ENCODE data around the gene P4HTM. TPM values are rescaled to one million over a fixed set of nuclear protein-coding genes. Genes with fewer than 3 reads are reported as not detected.
A peak's percentile ranks its signal among the peaks of the same experiment; 100 is the strongest.

The P4HTM gene
- polyA plus RNA-seq, 4 donors, result 30.6 to 47.6 (median 39.6) TPM

- H3K4me3 ChIP-seq (ENCODE audit: low read depth in 1 of 3, low read length in 3 of 3), result no peak overlapping the region
- DNase-seq, result no peak
- H3K9me3 ChIP-seq (ENCODE audit: control insufficient read depth in 2 of 2, insufficient read depth in 1 of 2, low read depth in 1 of 2, low read length in 1 of 2), result no peaks in the 10 kb centered on the region
- H3K27ac ChIP-seq (ENCODE audit: low read depth in 1 of 3, low read length in 2 of 3), result no peak overlapping the region
- FAIRE-seq, result no peak
- no peaks in the 10 kb centered on the region for H3K27me3 ChIP-seq (ENCODE audit: control insufficient read depth in 3 of 3, insufficient read depth in 3 of 3, low read length in 3 of 3)
- H3K4me1 ChIP-seq (ENCODE audit: control insufficient read depth in 3 of 3, insufficient read depth in 2 of 3, low read depth in 1 of 3, low read length in 2 of 3), result no peaks in the 10 kb centered on the region
- 91 to 94% (median 93%) methylated on average over 10 of the region's 10 CpGs for WGBS, 3 donors
- H3K36me3 ChIP-seq (ENCODE audit: control insufficient read depth in 3 of 3, insufficient read depth in 2 of 3, low read depth in 1 of 3, low read length in 3 of 3), result peaks cover 32 to 82% (median 32%) of the 10 kb centered on the region in 3 donors
Measured at GRCh38 chr3:48974076-48974864, 15.8 kb upstream of the P4HTM start.

GRCh38 chr3:48979451-48979850 is 10.6 kb upstream of the P4HTM start:
- Histone ChIP-seq H3K36me3 (ENCODE audit: control insufficient read depth in 3 of 3, insufficient read depth in 2 of 3, low read depth in 1 of 3, low read length in 3 of 3) (peaks cover 31 to 78% (median 32%) of the 10 kb centered on the region in 3 donors), H3K27ac (ENCODE audit: low read depth in 1 of 3, low read length in 2 of 3) (no peak overlapping the region), H3K4me3 (ENCODE audit: low read depth in 1 of 3, low read length in 3 of 3) (no peak overlapping the region), H3K27me3 (ENCODE audit: control insufficient read depth in 3 of 3, insufficient read depth in 3 of 3, low read length in 3 of 3) (no peaks in the 10 kb centered on the region), H3K4me1 (ENCODE audit: control insufficient read depth in 3 of 3, insufficient read depth in 2 of 3, low read depth in 1 of 3, low read length in 2 of 3) (no peaks in the 10 kb centered on the region), H3K9me3 (ENCODE audit: control insufficient read depth in 2 of 2, insufficient read depth in 1 of 2, low read depth in 1 of 2, low read length in 1 of 2) (no peaks in the 10 kb centered on the region)
- no peak for DNase-seq
- 96 to 98% (median 97%) methylated on average over 3 of the region's 3 CpGs for WGBS, 3 donors
- no peak for FAIRE-seq

- Histone ChIP-seq H3K4me3 (ENCODE audit: low read depth in 1 of 3, low read length in 3 of 3) (no peak overlapping the region), H3K27me3 (ENCODE audit: control insufficient read depth in 3 of 3, insufficient read depth in 3 of 3, low read length in 3 of 3) (no peaks in the 10 kb centered on the region), H3K9me3 (ENCODE audit: control insufficient read depth in 2 of 2, insufficient read depth in 1 of 2, low read depth in 1 of 2, low read length in 1 of 2) (no peaks in the 10 kb centered on the region), H3K36me3 (ENCODE audit: control insufficient read depth in 3 of 3, insufficient read depth in 2 of 3, low read depth in 1 of 3, low read length in 3 of 3) (peaks cover 28 to 80% (median 32%) of the 10 kb centered on the region in 3 donors), H3K27ac (ENCODE audit: low read depth in 1 of 3, low read length in 2 of 3) (no peak overlapping the region), H3K4me1 (ENCODE audit: control insufficient read depth in 3 of 3, insufficient read depth in 2 of 3, low read depth in 1 of 3, low read length in 2 of 3) (no peaks in the 10 kb centered on the region)
- WGBS, 3 donors, result 91 to 96% (median 95%) methylated on average over 4 of the region's 4 CpGs
- DNase-seq, result no peak
- no peak for FAIRE-seq
Measured at GRCh38 chr3:48980295-48980694, 9.7 kb upstream of the P4HTM start.

GRCh38 chr3:48982016-48982415 is 8.0 kb upstream of the P4HTM start:
- FAIRE-seq (no peak), DNase-seq (no peak)
- H3K4me1 ChIP-seq (ENCODE audit: control insufficient read depth in 3 of 3, insufficient read depth in 2 of 3, low read depth in 1 of 3, low read length in 2 of 3), result no peaks in the 10 kb centered on the region
- no peak overlapping the region for H3K27ac ChIP-seq (ENCODE audit: low read depth in 1 of 3, low read length in 2 of 3)
- no peaks in the 10 kb centered on the region for H3K27me3 ChIP-seq (ENCODE audit: control insufficient read depth in 3 of 3, insufficient read depth in 3 of 3, low read length in 3 of 3)
- H3K4me3 ChIP-seq (ENCODE audit: low read depth in 1 of 3, low read length in 3 of 3), result no peak overlapping the region
- H3K36me3 ChIP-seq (ENCODE audit: control insufficient read depth in 3 of 3, insufficient read depth in 2 of 3, low read depth in 1 of 3, low read length in 3 of 3), result peaks cover 22 to 80% (median 23%) of the 10 kb centered on the region in 3 donors
- no peaks in the 10 kb centered on the region for H3K9me3 ChIP-seq (ENCODE audit: control insufficient read depth in 2 of 2, insufficient read depth in 1 of 2, low read depth in 1 of 2, low read length in 1 of 2)

- FAIRE-seq (no peak), DNase-seq (no peak)
- Histone ChIP-seq H3K27me3 (ENCODE audit: control insufficient read depth in 3 of 3, insufficient read depth in 3 of 3, low read length in 3 of 3) (no peaks in the 10 kb centered on the region), H3K36me3 (ENCODE audit: control insufficient read depth in 3 of 3, insufficient read depth in 2 of 3, low read depth in 1 of 3, low read length in 3 of 3) (peaks cover 22 to 75% (median 23%) of the 10 kb centered on the region in 3 donors), H3K27ac (ENCODE audit: low read depth in 1 of 3, low read length in 2 of 3) (no peak overlapping the region), H3K9me3 (ENCODE audit: control insufficient read depth in 2 of 2, insufficient read depth in 1 of 2, low read depth in 1 of 2, low read length in 1 of 2) (no peaks in the 10 kb centered on the region), H3K4me3 (ENCODE audit: low read depth in 1 of 3, low read length in 3 of 3) (no peak overlapping the region), H3K4me1 (ENCODE audit: control insufficient read depth in 3 of 3, insufficient read depth in 2 of 3, low read depth in 1 of 3, low read length in 2 of 3) (no peaks in the 10 kb centered on the region)
- 81 to 90% (median 81%) methylated on average over 5 of the region's 5 CpGs for WGBS, 3 donors
Measured at GRCh38 chr3:48982686-48983085, 7.4 kb upstream of the P4HTM start.

- H3K9me3 ChIP-seq (ENCODE audit: control insufficient read depth in 2 of 2, insufficient read depth in 1 of 2, low read depth in 1 of 2, low read length in 1 of 2), result no peaks in the 10 kb centered on the region
- no peaks in the 10 kb centered on the region for H3K4me1 ChIP-seq (ENCODE audit: control insufficient read depth in 3 of 3, insufficient read depth in 2 of 3, low read depth in 1 of 3, low read length in 2 of 3)
- WGBS, 3 donors, result 95 to 100% (median 98%) methylated on average over 4 of the region's 4 CpGs
- peaks cover 22 to 75% (median 23%) of the 10 kb centered on the region in 3 donors for H3K36me3 ChIP-seq (ENCODE audit: control insufficient read depth in 3 of 3, insufficient read depth in 2 of 3, low read depth in 1 of 3, low read length in 3 of 3)
- FAIRE-seq, result no peak
- H3K27ac ChIP-seq (ENCODE audit: low read depth in 1 of 3, low read length in 2 of 3), result no peak overlapping the region
- no peak overlapping the region for H3K4me3 ChIP-seq (ENCODE audit: low read depth in 1 of 3, low read length in 3 of 3)
- DNase-seq, result no peak
- no peaks in the 10 kb centered on the region for H3K27me3 ChIP-seq (ENCODE audit: control insufficient read depth in 3 of 3, insufficient read depth in 3 of 3, low read length in 3 of 3)
Measured at GRCh38 chr3:48983096-48983495, 6.9 kb upstream of the P4HTM start.

GRCh38 chr3:48984663-48985062 is 5.4 kb upstream of the P4HTM start:
- no peak for FAIRE-seq
- no peaks in the 10 kb centered on the region for H3K27me3 ChIP-seq (ENCODE audit: control insufficient read depth in 3 of 3, insufficient read depth in 3 of 3, low read length in 3 of 3)

GRCh38 chr3:48985831-48986376 is 4.1 kb upstream of the P4HTM start:
- peaks cover 8 to 55% (median 14%) of the 10 kb centered on the region in 3 donors for H3K36me3 ChIP-seq (ENCODE audit: control insufficient read depth in 3 of 3, insufficient read depth in 2 of 3, low read depth in 1 of 3, low read length in 3 of 3)
- FAIRE-seq (no peak), DNase-seq (no peak)
- peaks cover 0 to 8% (median 4%) of the 10 kb centered on the region in 3 donors for H3K4me1 ChIP-seq (ENCODE audit: control insufficient read depth in 3 of 3, insufficient read depth in 2 of 3, low read depth in 1 of 3, low read length in 2 of 3)
- H3K27ac ChIP-seq (ENCODE audit: low read depth in 1 of 3, low read length in 2 of 3), result no peak overlapping the region
- no peaks in the 10 kb centered on the region for H3K9me3 ChIP-seq (ENCODE audit: control insufficient read depth in 2 of 2, insufficient read depth in 1 of 2, low read depth in 1 of 2, low read length in 1 of 2)
- H3K27me3 ChIP-seq (ENCODE audit: control insufficient read depth in 3 of 3, insufficient read depth in 3 of 3, low read length in 3 of 3), result no peaks in the 10 kb centered on the region
- 89 to 95% (median 90%) methylated on average over 7 of the region's 7 CpGs for WGBS, 3 donors
- no peak overlapping the region for H3K4me3 ChIP-seq (ENCODE audit: low read depth in 1 of 3, low read length in 3 of 3)

More at GRCh38 chr3:48984663-48985062, 5.4 kb upstream of the P4HTM start:
- Histone ChIP-seq H3K27ac (ENCODE audit: low read depth in 1 of 3, low read length in 2 of 3) (no peak overlapping the region), H3K9me3 (ENCODE audit: control insufficient read depth in 2 of 2, insufficient read depth in 1 of 2, low read depth in 1 of 2, low read length in 1 of 2) (no peaks in the 10 kb centered on the region), H3K36me3 (ENCODE audit: control insufficient read depth in 3 of 3, insufficient read depth in 2 of 3, low read depth in 1 of 3, low read length in 3 of 3) (peaks cover 16 to 65% (median 17%) of the 10 kb centered on the region in 3 donors), H3K4me1 (ENCODE audit: control insufficient read depth in 3 of 3, insufficient read depth in 2 of 3, low read depth in 1 of 3, low read length in 2 of 3) (peaks cover 0 to 8% (median 4%) of the 10 kb centered on the region in 3 donors), H3K4me3 (ENCODE audit: low read depth in 1 of 3, low read length in 3 of 3) (no peak overlapping the region)
- DNase-seq, result peak in 1 of 2 donors; percentile 35

Data from small intestine (tissue), 7 donors.